ENCODE measurements around the gene RNASE13.

The RNASE13 gene

GRCh38 chr14:21018286-21018685 lies 16.3 kb downstream of the RNASE13 start:
- no peaks in the 10 kb centered on the region for H3K9me3 ChIP-seq (ENCODE audit: low read length)
- H2AFZ ChIP-seq (ENCODE audit: low read length), result no peak overlapping the region
- no peak overlapping the region for H3K4me2 ChIP-seq (ENCODE audit: low read length)
- H3K36me3 ChIP-seq (ENCODE audit: insufficient read depth, low read length), result no peaks in the 10 kb centered on the region
- TF ChIP-seq CTCF (IDR thresholded peaks at IDR 0.05; ENCODE audit: low read length) (no peak), EZH2 (IDR thresholded peaks at IDR 0.05; ENCODE audit: borderline replicate concordance, low read length) (no peak)
- H3K79me2 ChIP-seq (ENCODE audit: insufficient read depth, low read length), result no peaks in the 10 kb centered on the region
- H3K27ac ChIP-seq (ENCODE audit: low read depth, low read length, poor library complexity, severe bottlenecking), result no peak overlapping the region
- no peaks in the 10 kb centered on the region for H3K4me1 ChIP-seq (ENCODE audit: insufficient read depth, low read length, severe bottlenecking)
- no peak overlapping the region for H3K4me3 ChIP-seq (ENCODE audit: low read depth, low read length, poor library complexity, severe bottlenecking)
- no peaks in the 10 kb centered on the region for H3K9me2 ChIP-seq (ENCODE audit: low read depth, low read length)
- no peaks in the 10 kb centered on the region for H3F3A ChIP-seq (ENCODE audit: insufficient read depth, low read length)
- H4K20me1 ChIP-seq (ENCODE audit: insufficient read depth, low read length), result no peaks in the 10 kb centered on the region
- no peak overlapping the region for H3K9ac ChIP-seq (ENCODE audit: low read length)
- H3K27me3 ChIP-seq (ENCODE audit: insufficient read depth, low read length), result peaks cover 5% of the 10 kb centered on the region; the same call in 1 of the 2 replicates

GRCh38 chr14:21017528-21018245 lies 16.9 kb downstream of the RNASE13 start:
- H3K9me3 ChIP-seq (ENCODE audit: low read length), result no peaks in the 10 kb centered on the region
- peaks cover 5% of the 10 kb centered on the region; the same call in 1 of the 2 replicates for H3K27me3 ChIP-seq (ENCODE audit: insufficient read depth, low read length)
- TF ChIP-seq EZH2 (IDR thresholded peaks at IDR 0.05; ENCODE audit: borderline replicate concordance, low read length), result no peak
- TF ChIP-seq CTCF (IDR thresholded peaks at IDR 0.05; ENCODE audit: low read length), result no peak

GRCh38 chr14:21016413-21017190 lies 18.0 kb downstream of the RNASE13 start:
- Histone ChIP-seq H3K27ac (ENCODE audit: low read depth, low read length, poor library complexity, severe bottlenecking) (no peak overlapping the region), H3F3A (ENCODE audit: insufficient read depth, low read length) (no peaks in the 10 kb centered on the region), H3K9ac (ENCODE audit: low read length) (no peak overlapping the region), H3K9me2 (ENCODE audit: low read depth, low read length) (no peaks in the 10 kb centered on the region), H3K36me3 (ENCODE audit: insufficient read depth, low read length) (no peaks in the 10 kb centered on the region), H3K9me3 (ENCODE audit: low read length) (no peaks in the 10 kb centered on the region), H3K4me1 (ENCODE audit: insufficient read depth, low read length, severe bottlenecking) (no peaks in the 10 kb centered on the region), H3K79me2 (ENCODE audit: insufficient read depth, low read length) (no peaks in the 10 kb centered on the region), H3K27me3 (ENCODE audit: insufficient read depth, low read length) (peaks cover 5% of the 10 kb centered on the region; the same call in 1 of the 2 replicates), H3K4me2 (ENCODE audit: low read length) (no peak overlapping the region), H2AFZ (ENCODE audit: low read length) (no peak overlapping the region), H3K4me3 (ENCODE audit: low read depth, low read length, poor library complexity, severe bottlenecking) (no peak overlapping the region), H4K20me1 (ENCODE audit: insufficient read depth, low read length) (no peaks in the 10 kb centered on the region)
- TF ChIP-seq CTCF (IDR thresholded peaks at IDR 0.05; ENCODE audit: low read length) (no peak), EZH2 (IDR thresholded peaks at IDR 0.05; ENCODE audit: borderline replicate concordance, low read length) (no peak)

More at GRCh38 chr14:21017528-21018245, 16.9 kb downstream of the RNASE13 start:
- Histone ChIP-seq H3K36me3 (ENCODE audit: insufficient read depth, low read length) (no peaks in the 10 kb centered on the region), H3K27ac (ENCODE audit: low read depth, low read length, poor library complexity, severe bottlenecking) (no peak overlapping the region), H3K4me2 (ENCODE audit: low read length) (no peak overlapping the region), H2AFZ (ENCODE audit: low read length) (no peak overlapping the region), H3K79me2 (ENCODE audit: insufficient read depth, low read length) (no peaks in the 10 kb centered on the region), H3K9ac (ENCODE audit: low read length) (no peak overlapping the region), H3K4me3 (ENCODE audit: low read depth, low read length, poor library complexity, severe bottlenecking) (no peak overlapping the region), H4K20me1 (ENCODE audit: insufficient read depth, low read length) (no peaks in the 10 kb centered on the region), H3F3A (ENCODE audit: insufficient read depth, low read length) (no peaks in the 10 kb centered on the region), H3K9me2 (ENCODE audit: low read depth, low read length) (no peaks in the 10 kb centered on the region), H3K4me1 (ENCODE audit: insufficient read depth, low read length, severe bottlenecking) (no peaks in the 10 kb centered on the region)

Data from OCI-LY1 (cell line).